Left renal pelvis (tissue), 4 donors: Measurements from ENCODE around the gene C2orf68. TPM values are rescaled to one million over a fixed set of nuclear protein-coding genes. Genes with fewer than 3 reads are reported as not detected.
"Not testable (repeated sequence)": the region's sequence is repeated elsewhere in the genome, so short reads cannot be mapped to it uniquely, and the experiment has no call there.

ENCODE experiments used
- DNase-seq, 4 donors: peaks; one replicate each; pipeline ENCODE4 v3.0.0-alpha.2; 2013; ENCODE audit warnings: low read depth in 4 of 4, low spot score in 3 of 4
- polyA plus RNA-seq, 4 donors: library from polyadenylated mRNA; unstranded; fragments of 120-200 nt; gene quantifications; one replicate each; pipeline ENCODE4 v1.2.1, GENCODE V29; 2013; ENCODE audit not compliant: insufficient read length in 4 of 4

Gene C2orf68
- 10 to 100 TPM; 53.1 to 78.6 (median 55.7) TPM for polyA plus RNA-seq

DNA sequence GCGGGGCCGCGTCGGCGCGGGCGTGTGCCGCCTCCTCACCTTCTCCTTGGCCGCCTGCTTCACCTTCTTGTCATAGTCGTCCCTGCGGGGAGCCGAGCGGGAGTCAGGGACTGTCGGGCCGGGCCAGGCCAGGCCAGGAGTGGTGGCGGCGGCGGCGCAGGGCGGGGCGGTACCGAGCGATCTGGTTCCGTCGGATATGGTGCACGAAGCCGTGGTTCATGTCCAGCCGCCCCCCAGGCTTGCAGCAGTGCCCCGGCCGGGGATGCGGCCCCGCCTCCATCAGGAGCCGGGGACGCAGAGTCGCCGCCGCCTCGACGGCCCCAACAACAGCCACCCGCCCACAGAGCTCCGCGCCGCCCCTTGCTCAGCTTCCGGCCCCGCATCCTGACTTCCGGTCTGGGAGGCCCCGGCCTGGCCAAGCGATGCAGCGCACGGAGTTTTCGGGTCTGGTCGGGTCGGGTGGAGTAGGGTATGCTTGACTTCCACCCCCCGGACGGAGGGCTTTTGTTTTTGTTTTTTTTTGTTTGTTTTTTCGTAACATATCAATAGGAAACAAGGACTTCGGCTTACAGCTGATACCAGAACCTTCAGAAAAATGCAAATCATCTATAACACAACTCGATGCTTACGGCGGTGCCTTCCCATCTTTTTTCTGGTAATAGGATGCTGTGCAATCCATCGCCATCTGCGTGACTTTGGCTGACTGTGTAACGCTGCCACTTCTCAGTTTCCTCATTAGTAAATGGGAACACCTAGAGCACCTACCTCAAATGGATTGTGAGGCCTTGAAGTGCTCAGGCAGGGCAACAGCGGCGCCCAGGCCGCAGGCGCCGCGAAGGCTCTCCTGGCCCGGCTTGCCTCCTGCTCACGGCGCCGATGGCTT, at the start of gene C2orf68:
C2orf68 (minus strand) TSS at position 362 of the 883 bp plus-strand sequence; CDS start at position 280, 82 bp downstream.
- DNase-seq: peak in 3 of 4 donors; percentile 83 to 88 (median 85)

- no peak for DNase-seq
These were observed 49.4 kb upstream of the C2orf68 start for GRCh38 chr2:85661139-85661858.

DNA sequence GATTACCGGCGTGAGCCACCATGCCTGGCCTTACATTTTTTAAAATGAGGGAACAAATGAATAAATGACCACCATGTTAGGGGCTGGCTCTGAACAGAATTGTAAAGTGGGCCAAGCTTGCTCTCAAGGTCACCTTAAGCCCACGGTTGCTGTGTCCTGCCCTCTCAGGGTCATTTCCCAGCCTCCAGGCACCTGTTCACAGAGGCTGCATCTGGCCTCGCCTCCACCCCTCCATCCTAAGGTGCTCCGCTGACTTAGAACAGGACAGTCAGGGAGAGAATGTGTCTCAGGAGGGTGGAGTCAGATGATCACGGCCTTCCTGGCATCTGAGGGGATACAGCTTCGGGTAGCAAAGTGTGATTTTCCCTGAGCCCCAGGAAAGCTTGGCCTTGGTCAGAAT, 48.9 kb upstream of the C2orf68 start:
- DNase-seq: no peak

GRCh38 chr2:85660301-85660700, 48.4 kb upstream of the C2orf68 start:
- DNase-seq: not testable (repeated sequence)

DNA sequence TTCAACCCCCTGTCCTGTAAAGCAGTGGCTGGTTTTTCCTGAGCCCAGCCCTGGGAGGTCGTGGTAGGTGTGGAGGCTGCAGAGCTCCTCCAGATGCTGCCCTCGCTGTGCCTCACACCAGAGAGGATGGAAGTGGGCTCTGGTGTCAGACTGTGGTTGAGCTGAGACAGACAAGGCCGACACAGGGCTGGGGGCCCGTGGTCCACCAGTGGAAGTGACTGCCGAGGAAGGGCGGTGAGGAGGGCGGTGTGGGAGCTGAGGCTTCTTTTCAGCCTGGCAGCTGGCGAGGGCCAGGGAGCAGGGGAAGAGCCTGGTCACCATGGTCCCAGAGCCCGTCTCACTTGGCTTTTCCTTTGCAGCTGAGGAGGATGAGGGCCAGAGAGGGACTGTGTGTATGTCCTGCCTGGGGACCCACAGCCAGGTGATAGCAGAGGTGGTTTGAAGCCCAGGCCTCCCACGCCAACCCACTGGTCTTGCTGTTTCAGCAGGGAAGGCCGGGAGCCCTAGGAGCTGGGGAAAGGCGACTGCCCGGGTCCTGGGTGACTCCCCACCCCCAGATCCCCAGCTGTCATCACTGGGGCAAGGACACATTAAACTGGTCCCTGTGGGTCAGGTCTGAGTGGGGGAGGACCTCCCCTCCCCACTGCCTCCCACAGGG, 47.6 kb upstream of the C2orf68 start:
- DNase-seq: no peak

DNA sequence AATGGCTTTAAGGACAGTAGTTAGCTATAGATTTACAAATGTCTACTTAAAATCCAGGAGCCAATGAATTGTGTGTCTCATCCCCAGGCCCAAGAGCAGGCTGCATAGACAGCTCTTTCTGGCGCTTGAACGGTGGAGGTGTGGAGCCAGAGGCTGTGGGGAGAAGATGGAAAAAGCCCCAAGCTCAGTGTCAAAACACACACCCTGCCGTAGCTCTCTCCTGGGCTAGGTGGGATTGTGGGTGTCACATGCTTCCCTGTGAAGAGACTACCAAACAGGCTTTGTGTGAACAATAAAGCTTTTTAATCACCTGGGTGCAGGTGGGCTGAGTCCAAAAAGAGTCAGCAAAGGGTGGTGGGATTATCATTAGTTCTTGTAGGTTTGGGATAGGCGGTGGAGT, 45.5 kb upstream of the C2orf68 start:
- DNase-seq: not testable (repeated sequence)

- DNase-seq: no peak
These were observed 44.6 kb upstream of the C2orf68 start for GRCh38 chr2:85656468-85656867.

GRCh38 chr2:85655961-85656417, 44.1 kb upstream of the C2orf68 start:
- DNase-seq: no peak

- DNase-seq: no peak
These were observed 42.1 kb upstream of the C2orf68 start for GRCh38 chr2:85653996-85654395.

GRCh38 chr2:85652056-85652455, 40.2 kb upstream of the C2orf68 start:
- DNase-seq: no peak

- DNase-seq: no peak
These were observed 39.2 kb upstream of the C2orf68 start for GRCh38 chr2:85651097-85651496.

DNA sequence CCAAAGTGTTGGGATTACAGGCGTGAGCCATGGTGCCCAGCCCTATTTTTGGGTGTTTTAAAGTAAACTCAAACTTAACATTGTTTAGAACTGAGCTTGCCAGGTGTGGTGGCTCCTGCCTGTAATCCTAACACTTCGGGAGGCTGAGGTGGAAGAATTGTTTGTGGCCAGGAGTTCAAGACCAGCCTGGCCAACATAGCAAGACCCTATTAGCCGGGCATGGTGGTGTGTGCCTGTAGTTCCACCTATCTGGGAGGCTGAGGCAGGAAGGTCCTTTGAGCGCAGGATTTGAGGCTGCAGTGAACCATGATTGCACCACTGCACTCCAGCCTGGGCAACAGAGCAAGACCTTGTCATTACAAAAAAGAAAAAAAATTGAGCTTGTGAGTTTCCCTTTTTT, 38.6 kb upstream of the C2orf68 start:
- DNase-seq: no peak

- no peak for DNase-seq
These were observed 37.6 kb upstream of the C2orf68 start for GRCh38 chr2:85649201-85650190.

DNA sequence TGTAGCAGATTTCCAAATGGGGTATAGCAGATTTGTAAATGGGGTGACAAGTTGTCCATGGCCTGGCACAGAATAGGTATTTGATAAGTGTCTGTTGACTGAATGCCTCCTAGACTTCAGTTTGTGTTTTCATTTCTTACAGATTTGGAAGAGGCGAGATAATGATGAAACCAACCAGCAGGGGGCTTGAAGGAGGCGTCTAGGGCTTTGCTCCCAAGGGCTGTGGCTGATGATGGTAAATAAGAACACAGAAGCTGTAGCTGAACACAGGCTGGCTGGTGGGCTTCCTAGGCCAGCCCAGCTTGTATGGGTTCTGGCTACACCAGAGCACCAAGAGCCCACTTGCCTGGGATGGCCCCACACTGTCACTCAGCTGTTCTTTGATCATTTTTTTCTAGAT, 36.8 kb upstream of the C2orf68 start:
- no peak for DNase-seq

- DNase-seq: no peak
These were observed 36.1 kb upstream of the C2orf68 start for GRCh38 chr2:85647823-85648526.

GRCh38 chr2:85646166-85646565, 34.3 kb upstream of the C2orf68 start:
- DNase-seq: no peak

DNA sequence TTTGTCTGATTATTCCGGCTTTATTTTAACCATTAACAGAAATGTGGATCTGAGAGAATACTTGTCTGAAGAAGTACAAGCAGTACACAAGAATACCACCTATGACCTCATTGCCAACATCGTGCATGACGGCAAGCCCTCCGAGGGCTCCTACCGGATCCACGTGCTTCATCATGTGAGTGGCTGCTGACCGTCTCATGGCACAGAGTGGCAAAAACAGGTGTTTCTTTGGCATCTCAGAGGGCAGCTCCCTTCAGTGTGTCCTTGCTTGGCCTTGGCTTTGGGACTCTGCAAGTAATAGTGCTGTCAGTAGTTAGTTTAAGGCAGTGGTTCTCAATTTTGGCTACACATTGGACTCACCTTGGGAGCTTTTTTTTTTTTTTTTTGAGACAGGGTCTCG, 33.0 kb upstream of the C2orf68 start:
- no peak for DNase-seq

DNA sequence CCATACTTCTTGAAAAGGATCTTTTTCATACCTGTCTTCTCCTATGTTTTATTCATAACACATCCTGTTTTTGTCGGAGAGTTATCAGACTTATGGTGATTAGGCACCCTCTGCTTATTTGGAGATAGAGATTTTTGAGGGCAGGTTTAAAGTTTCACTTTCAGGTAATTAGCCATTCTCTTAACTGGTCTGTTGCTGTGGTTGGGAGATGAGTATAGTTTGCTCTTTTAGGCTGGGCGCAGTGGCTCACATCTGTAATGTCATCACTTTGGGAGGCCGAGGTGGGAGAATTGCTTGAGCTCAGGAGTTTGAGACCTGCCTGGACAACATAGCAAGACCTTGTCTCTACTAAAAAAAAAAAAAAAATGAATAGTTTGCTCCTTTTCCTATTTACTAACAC, 30.9 kb upstream of the C2orf68 start:
- no peak for DNase-seq

- DNase-seq: no peak
These were observed 23.8 kb upstream of the C2orf68 start for GRCh38 chr2:85635636-85636035.
